ENCODE measurements around the gene CHI3L1.

CHI3L1 gene

GRCh38 chr1:203217139-203217655 lies 30.7 kb upstream of the CHI3L1 start:
- Histone ChIP-seq H3K36me3 (ENCODE audit: insufficient read depth, low read length) (no peaks in the 10 kb centered on the region), H3K27me3 (ENCODE audit: control insufficient read depth, insufficient read depth, low read length) (peaks cover 10% of the 10 kb centered on the region), H3K9me3 (replicated peaks; ENCODE audit: low read length) (no peaks in the 10 kb centered on the region), H3K4me1 (ENCODE audit: control insufficient read depth, insufficient read depth, low read length) (peaks cover 4% of the 10 kb centered on the region), H3K4me3 (ENCODE audit: low read length) (no peak overlapping the region), H3K4me2 (ENCODE audit: low read length) (no peak overlapping the region), H3K9ac (ENCODE audit: low read depth, low read length) (no peak overlapping the region)

GRCh38 chr1:203216274-203217138 lies 30.0 kb upstream of the CHI3L1 start:
- Histone ChIP-seq H3K27me3 (ENCODE audit: control insufficient read depth, insufficient read depth, low read length) (peaks cover 10% of the 10 kb centered on the region), H3K9me3 (replicated peaks; ENCODE audit: low read length) (no peaks in the 10 kb centered on the region)

GRCh38 chr1:203215573-203215972 lies 29.1 kb upstream of the CHI3L1 start:
- peaks cover 7% of the 10 kb centered on the region for H3K27me3 ChIP-seq (ENCODE audit: control insufficient read depth, insufficient read depth, low read length)
- no peak overlapping the region for H3K4me3 ChIP-seq (ENCODE audit: low read length)
- no peaks in the 10 kb centered on the region for H3K9me3 ChIP-seq (replicated peaks; ENCODE audit: low read length)
- H3K9ac ChIP-seq (ENCODE audit: low read depth, low read length) = no peak overlapping the region
- no peaks in the 10 kb centered on the region for H3K36me3 ChIP-seq (ENCODE audit: insufficient read depth, low read length)
- no peak overlapping the region for H3K4me2 ChIP-seq (ENCODE audit: low read length)
- peaks cover 4% of the 10 kb centered on the region for H3K4me1 ChIP-seq (ENCODE audit: control insufficient read depth, insufficient read depth, low read length)

More at GRCh38 chr1:203216274-203217138, 30.0 kb upstream of the CHI3L1 start:
- Histone ChIP-seq H3K4me2 (ENCODE audit: low read length) (no peak overlapping the region), H3K4me3 (ENCODE audit: low read length) (no peak overlapping the region), H3K9ac (ENCODE audit: low read depth, low read length) (no peak overlapping the region), H3K36me3 (ENCODE audit: insufficient read depth, low read length) (no peaks in the 10 kb centered on the region), H3K4me1 (ENCODE audit: control insufficient read depth, insufficient read depth, low read length) (peaks cover 4% of the 10 kb centered on the region)

- Histone ChIP-seq H3K4me1 (ENCODE audit: control insufficient read depth, insufficient read depth, low read length) (peaks cover 4% of the 10 kb centered on the region), H3K4me2 (ENCODE audit: low read length) (no peak overlapping the region), H3K36me3 (ENCODE audit: insufficient read depth, low read length) (no peaks in the 10 kb centered on the region), H3K9ac (ENCODE audit: low read depth, low read length) (no peak overlapping the region), H3K9me3 (replicated peaks; ENCODE audit: low read length) (no peaks in the 10 kb centered on the region), H3K4me3 (ENCODE audit: low read length) (no peak overlapping the region), H3K27me3 (ENCODE audit: control insufficient read depth, insufficient read depth, low read length) (peaks cover 7% of the 10 kb centered on the region)
Observed at GRCh38 chr1:203214871-203215270, 28.4 kb upstream of the CHI3L1 start.

GRCh38 chr1:203213126-203213525 lies 26.6 kb upstream of the CHI3L1 start:
- H3K9me3 ChIP-seq (replicated peaks; ENCODE audit: low read length) = no peaks in the 10 kb centered on the region
- H3K4me1 ChIP-seq (ENCODE audit: control insufficient read depth, insufficient read depth, low read length) = peaks cover 4% of the 10 kb centered on the region
- H3K4me2 ChIP-seq (ENCODE audit: low read length) = no peak overlapping the region
- no peaks in the 10 kb centered on the region for H3K36me3 ChIP-seq (ENCODE audit: insufficient read depth, low read length)
- no peak overlapping the region for H3K4me3 ChIP-seq (ENCODE audit: low read length)
- peaks cover under 1% of the 10 kb centered on the region for H3K27me3 ChIP-seq (ENCODE audit: control insufficient read depth, insufficient read depth, low read length)
- H3K9ac ChIP-seq (ENCODE audit: low read depth, low read length) = no peak overlapping the region

DNA sequence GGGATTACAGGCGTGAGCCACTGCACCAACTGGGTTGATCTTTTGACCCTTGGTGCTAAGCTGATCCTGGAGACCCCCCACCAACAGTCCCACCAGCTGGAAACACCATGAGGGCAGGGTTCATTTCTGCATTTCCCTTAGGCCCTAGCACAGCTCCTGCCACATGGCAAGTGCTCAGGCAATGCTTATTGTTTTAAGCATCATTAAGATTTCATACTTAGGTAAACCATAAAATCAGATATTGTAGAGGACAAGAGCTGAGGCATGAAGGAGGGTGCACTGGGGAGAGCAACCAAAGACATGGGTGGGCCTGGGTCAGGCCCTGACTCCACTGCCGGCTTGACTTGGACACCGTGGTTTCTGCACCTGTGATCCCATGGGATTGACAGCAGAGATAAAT lies 25.3 kb upstream of the CHI3L1 start:
- no peak overlapping the region for H3K4me3 ChIP-seq (ENCODE audit: low read length)
- no peaks in the 10 kb centered on the region for H3K27me3 ChIP-seq (ENCODE audit: control insufficient read depth, insufficient read depth, low read length)
- H3K36me3 ChIP-seq (ENCODE audit: insufficient read depth, low read length) = no peaks in the 10 kb centered on the region
- no peak overlapping the region for H3K4me2 ChIP-seq (ENCODE audit: low read length)
- H3K9me3 ChIP-seq (replicated peaks; ENCODE audit: low read length) = no peaks in the 10 kb centered on the region
- no peak overlapping the region for H3K9ac ChIP-seq (ENCODE audit: low read depth, low read length)
- peaks cover 4% of the 10 kb centered on the region for H3K4me1 ChIP-seq (ENCODE audit: control insufficient read depth, insufficient read depth, low read length)

DNA sequence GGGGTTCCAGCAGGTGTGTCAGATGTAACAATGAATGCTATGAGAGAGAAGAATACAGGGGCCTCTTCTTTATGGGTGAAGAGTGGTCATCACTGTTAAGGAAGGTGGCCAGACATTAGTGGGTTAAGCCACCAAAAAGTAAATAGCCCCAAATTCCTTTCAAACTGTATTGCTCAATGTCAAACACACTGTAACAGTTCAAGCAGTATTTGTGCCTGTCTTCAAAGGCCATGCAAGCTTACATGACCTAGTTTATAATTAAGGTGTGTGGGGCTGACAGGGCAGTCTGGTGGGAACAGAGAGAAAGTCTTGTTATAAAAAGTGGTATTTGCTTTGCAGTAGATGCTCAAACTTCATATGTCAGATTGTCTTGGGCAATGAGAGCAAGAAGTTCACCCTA lies 24.5 kb upstream of the CHI3L1 start:
- H3K9ac ChIP-seq (ENCODE audit: low read depth, low read length) = no peak overlapping the region
- H3K9me3 ChIP-seq (replicated peaks; ENCODE audit: low read length) = no peaks in the 10 kb centered on the region
- H3K4me3 ChIP-seq (ENCODE audit: low read length) = no peak overlapping the region
- H3K36me3 ChIP-seq (ENCODE audit: insufficient read depth, low read length) = no peaks in the 10 kb centered on the region
- peaks cover 11% of the 10 kb centered on the region for H3K4me1 ChIP-seq (ENCODE audit: control insufficient read depth, insufficient read depth, low read length)
- H3K4me2 ChIP-seq (ENCODE audit: low read length) = no peak overlapping the region
- H3K27me3 ChIP-seq (ENCODE audit: control insufficient read depth, insufficient read depth, low read length) = no peaks in the 10 kb centered on the region

DNA sequence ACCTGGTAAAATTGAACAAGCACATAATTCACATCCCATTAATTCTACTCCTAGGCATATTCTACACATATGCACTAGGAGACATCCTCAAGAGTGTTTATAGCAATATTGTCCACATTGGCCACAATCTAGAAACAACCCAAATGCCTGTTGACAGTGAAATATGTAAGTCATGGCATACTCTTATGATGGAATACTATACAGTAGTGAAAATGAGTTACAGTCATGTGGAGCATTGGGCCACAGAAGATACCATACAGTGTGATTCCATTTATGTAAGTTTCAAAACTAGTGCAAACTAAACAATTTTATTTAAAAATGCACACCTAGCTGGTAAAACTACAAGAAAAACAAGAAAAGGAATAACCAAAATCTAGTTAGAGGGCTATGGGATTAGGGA lies 23.8 kb upstream of the CHI3L1 start:
- H3K36me3 ChIP-seq (ENCODE audit: insufficient read depth, low read length) = no peaks in the 10 kb centered on the region
- peaks cover 12% of the 10 kb centered on the region for H3K4me1 ChIP-seq (ENCODE audit: control insufficient read depth, insufficient read depth, low read length)
- H3K4me2 ChIP-seq (ENCODE audit: low read length) = no peak overlapping the region
- H3K4me3 ChIP-seq (ENCODE audit: low read length) = no peak overlapping the region
- no peaks in the 10 kb centered on the region for H3K27me3 ChIP-seq (ENCODE audit: control insufficient read depth, insufficient read depth, low read length)
- H3K9me3 ChIP-seq (replicated peaks; ENCODE audit: low read length) = no peaks in the 10 kb centered on the region
- no peak overlapping the region for H3K9ac ChIP-seq (ENCODE audit: low read depth, low read length)

GRCh38 chr1:203208181-203208580 lies 21.7 kb upstream of the CHI3L1 start:
- no peaks in the 10 kb centered on the region for H3K27me3 ChIP-seq (ENCODE audit: control insufficient read depth, insufficient read depth, low read length)
- peaks cover 12% of the 10 kb centered on the region for H3K4me1 ChIP-seq (ENCODE audit: control insufficient read depth, insufficient read depth, low read length)
- H3K4me3 ChIP-seq (ENCODE audit: low read length) = no peak overlapping the region
- H3K36me3 ChIP-seq (ENCODE audit: insufficient read depth, low read length) = no peaks in the 10 kb centered on the region
- H3K9me3 ChIP-seq (replicated peaks; ENCODE audit: low read length) = no peaks in the 10 kb centered on the region
- no peak overlapping the region for H3K4me2 ChIP-seq (ENCODE audit: low read length)
- H3K9ac ChIP-seq (ENCODE audit: low read depth, low read length) = no peak overlapping the region

- H3K4me3 ChIP-seq (ENCODE audit: low read length) = no peak overlapping the region
- peaks cover 15% of the 10 kb centered on the region for H3K4me1 ChIP-seq (ENCODE audit: control insufficient read depth, insufficient read depth, low read length)
- H3K9ac ChIP-seq (ENCODE audit: low read depth, low read length) = no peak overlapping the region
- H3K27me3 ChIP-seq (ENCODE audit: control insufficient read depth, insufficient read depth, low read length) = no peaks in the 10 kb centered on the region
- no peak overlapping the region for H3K4me2 ChIP-seq (ENCODE audit: low read length)
- H3K36me3 ChIP-seq (ENCODE audit: insufficient read depth, low read length) = no peaks in the 10 kb centered on the region
- H3K9me3 ChIP-seq (replicated peaks; ENCODE audit: low read length) = no peaks in the 10 kb centered on the region
Observed at GRCh38 chr1:203207751-203208150, 21.2 kb upstream of the CHI3L1 start.

- no peaks in the 10 kb centered on the region for H3K36me3 ChIP-seq (ENCODE audit: insufficient read depth, low read length)
- peak overlapping the region; percentile 48 for H3K9ac ChIP-seq (ENCODE audit: low read depth, low read length)
- H3K9me3 ChIP-seq (replicated peaks; ENCODE audit: low read length) = no peaks in the 10 kb centered on the region
- H3K4me3 ChIP-seq (ENCODE audit: low read length) = no peak overlapping the region
- peaks cover 21% of the 10 kb centered on the region for H3K4me1 ChIP-seq (ENCODE audit: control insufficient read depth, insufficient read depth, low read length)
- H3K4me2 ChIP-seq (ENCODE audit: low read length) = no peak overlapping the region
- no peaks in the 10 kb centered on the region for H3K27me3 ChIP-seq (ENCODE audit: control insufficient read depth, insufficient read depth, low read length)
Observed at GRCh38 chr1:203206129-203206687, 19.7 kb upstream of the CHI3L1 start.

All from skeletal muscle satellite cell (primary cell).